IPS-18c (cell line): Measurements from ENCODE around the gene VLDLR.

ENCODE experiments used
- H3K4me3 ChIP-seq: 2 replicates; pipeline ENCODE4 v1.7.0; 2013; ENCODE audit warnings: low read depth, mild to moderate bottlenecking, low read length, moderate library complexity; ENCODE audit not compliant: insufficient read depth
- H3K9me3 ChIP-seq: one replicate; pipeline ENCODE4 v1.6.1; 2013; ENCODE audit warnings: mild to moderate bottlenecking, low read length, moderate library complexity; ENCODE audit not compliant: control insufficient read depth, insufficient read depth

Gene VLDLR

GRCh38 chr9:2621722-2622460, at the start of gene VLDLR:
Gene VLDLR (plus strand): TSS chr9:2621787. CDS start chr9:2622190, 403 bp downstream.
- no peaks in the 10 kb centered on the region for H3K9me3 ChIP-seq

GRCh38 chr9:2574203-2574602, 47.4 kb upstream of the VLDLR start:
- no peak overlapping the region for H3K4me3 ChIP-seq
- no peaks in the 10 kb centered on the region for H3K9me3 ChIP-seq

More at GRCh38 chr9:2621722-2622460, at the start of gene VLDLR:
- H3K4me3 ChIP-seq: peak within 1 kb of the TSS; percentile 72

GRCh38 chr9:2576631-2577030, 45.0 kb upstream of the VLDLR start:
- H3K9me3 ChIP-seq: no peaks in the 10 kb centered on the region
- H3K4me3 ChIP-seq: no peak overlapping the region

GRCh38 chr9:2583308-2584013, 38.1 kb upstream of the VLDLR start:
- Histone ChIP-seq H3K9me3 (no peaks in the 10 kb centered on the region), H3K4me3 (no peak overlapping the region)

GRCh38 chr9:2591967-2592366, 29.6 kb upstream of the VLDLR start:
- peaks cover 10% of the 10 kb centered on the region for H3K9me3 ChIP-seq
- H3K4me3 ChIP-seq: no peak overlapping the region

GRCh38 chr9:2593744-2594143, 27.8 kb upstream of the VLDLR start:
- H3K4me3 ChIP-seq: no peak overlapping the region
- peaks cover 10% of the 10 kb centered on the region for H3K9me3 ChIP-seq

GRCh38 chr9:2595973-2596372, 25.6 kb upstream of the VLDLR start:
- H3K9me3 ChIP-seq: peaks cover 10% of the 10 kb centered on the region
- H3K4me3 ChIP-seq: no peak overlapping the region

GRCh38 chr9:2597483-2597882, 24.1 kb upstream of the VLDLR start:
- Histone ChIP-seq H3K4me3 (no peak overlapping the region), H3K9me3 (peaks cover 4% of the 10 kb centered on the region)

- Histone ChIP-seq H3K4me3 (no peak overlapping the region), H3K9me3 (no peaks in the 10 kb centered on the region)
Measured at GRCh38 chr9:2599896-2600295, 21.7 kb upstream of the VLDLR start.

GRCh38 chr9:2600307-2600706, 21.3 kb upstream of the VLDLR start:
- Histone ChIP-seq H3K4me3 (no peak overlapping the region), H3K9me3 (no peaks in the 10 kb centered on the region)

GRCh38 chr9:2601785-2602378, 19.7 kb upstream of the VLDLR start:
- Histone ChIP-seq H3K9me3 (no peaks in the 10 kb centered on the region), H3K4me3 (no peak overlapping the region)

- no peak overlapping the region for H3K4me3 ChIP-seq
- no peaks in the 10 kb centered on the region for H3K9me3 ChIP-seq
Measured at GRCh38 chr9:2602704-2603116, 18.9 kb upstream of the VLDLR start.

- H3K9me3 ChIP-seq: no peaks in the 10 kb centered on the region
- H3K4me3 ChIP-seq: no peak overlapping the region
Measured at GRCh38 chr9:2603621-2604020, 18.0 kb upstream of the VLDLR start.

- Histone ChIP-seq H3K4me3 (no peak overlapping the region), H3K9me3 (no peaks in the 10 kb centered on the region)
Measured at GRCh38 chr9:2605246-2605645, 16.3 kb upstream of the VLDLR start.

GRCh38 chr9:2608276-2608675, 13.3 kb upstream of the VLDLR start:
- Histone ChIP-seq H3K9me3 (no peaks in the 10 kb centered on the region), H3K4me3 (no peak overlapping the region)

- Histone ChIP-seq H3K9me3 (no peaks in the 10 kb centered on the region), H3K4me3 (no peak overlapping the region)
Measured at GRCh38 chr9:2610985-2611384, 10.6 kb upstream of the VLDLR start.

- H3K9me3 ChIP-seq: no peaks in the 10 kb centered on the region
- no peak overlapping the region for H3K4me3 ChIP-seq
Measured at GRCh38 chr9:2611961-2612360, 9.6 kb upstream of the VLDLR start.

- Histone ChIP-seq H3K9me3 (no peaks in the 10 kb centered on the region), H3K4me3 (no peak overlapping the region)
Measured at GRCh38 chr9:2613730-2614271, 7.8 kb upstream of the VLDLR start.
